Measurements from ENCODE around the gene ING5. TPM values are rescaled to one million over a fixed set of nuclear protein-coding genes. Genes with fewer than 3 reads are reported as not detected.
"Not testable (repeated sequence)": the region's sequence is repeated elsewhere in the genome, so short reads cannot be mapped to it uniquely, and the experiment has no call there.

ING5 gene
- total RNA-seq, 2 donors from 2014 or later, result 21.9 to 32.7 TPM

DNA sequence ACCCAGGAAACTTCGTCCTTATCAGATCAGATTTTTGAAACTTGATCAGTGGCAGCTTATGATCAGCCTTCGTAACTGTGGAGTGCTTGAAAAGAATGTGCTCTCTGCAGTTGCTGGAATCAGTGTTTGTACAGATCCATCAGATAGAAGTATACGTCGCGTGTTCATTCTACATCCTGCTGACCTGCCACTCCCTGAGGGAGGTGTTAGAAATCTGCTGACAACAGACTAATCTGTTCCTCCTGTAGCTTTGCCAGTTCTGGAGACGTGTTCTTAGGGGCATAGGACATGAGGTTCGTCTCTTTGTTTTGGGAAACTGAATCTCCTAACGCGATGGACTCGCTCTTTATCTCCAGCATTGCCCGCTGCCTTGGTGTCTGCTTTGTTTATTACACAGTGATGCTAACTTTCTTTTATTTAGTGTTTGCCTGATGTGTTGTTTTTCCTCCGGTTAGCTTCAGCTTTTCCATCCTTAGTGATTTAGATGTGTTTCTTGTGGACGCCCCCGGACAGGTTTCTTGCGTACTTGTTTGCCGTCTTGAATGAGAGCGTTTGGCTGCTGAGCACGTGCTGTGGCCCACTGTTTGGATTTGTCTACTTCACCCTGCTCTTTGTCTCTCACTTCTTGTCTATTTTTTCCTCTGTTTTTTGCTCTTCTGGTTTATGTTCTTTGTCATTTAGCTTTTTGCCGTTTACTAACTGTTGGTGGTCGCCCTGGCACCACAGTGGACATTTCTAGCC, 57.4 kb downstream of the ING5 start:
- no peak for TF ChIP-seq CTCF (IDR thresholded peaks at IDR 0.05)
- Histone ChIP-seq H3K27ac (no peak overlapping the region), H3K27me3 (no peaks in the 10 kb centered on the region), H3K4me1 (no peaks in the 10 kb centered on the region), H3K4me3 (no peak overlapping the region), H3K36me3 (peaks cover 27% of the 10 kb centered on the region), H3K9me3 (no peaks in the 10 kb centered on the region)
- DNase-seq (ENCODE audit: low spot score), result no peak

DNA sequence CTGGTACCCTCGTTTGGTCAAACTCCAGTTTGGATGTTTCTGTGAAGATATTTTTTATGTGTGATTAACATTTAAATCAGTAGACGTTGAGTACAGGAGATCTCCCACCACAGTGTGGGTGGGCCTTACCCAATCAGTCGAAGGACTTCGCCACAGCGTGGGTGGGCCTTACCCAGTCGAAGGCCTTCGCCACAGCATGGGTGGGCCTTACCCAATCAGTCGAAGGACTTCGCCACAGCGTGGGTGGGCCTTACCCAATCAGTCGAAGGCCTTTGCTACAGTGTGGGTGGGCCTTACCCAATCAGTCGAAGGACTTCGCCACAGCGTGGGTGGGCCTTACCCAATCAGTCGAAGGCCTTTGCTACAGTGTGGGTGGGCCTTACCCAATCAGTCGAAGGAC, 58.1 kb downstream of the ING5 start:
- H3K36me3 ChIP-seq, result peaks cover 22% of the 10 kb centered on the region
- not testable (repeated sequence) for H3K9me3 ChIP-seq; DNase-seq (ENCODE audit: low spot score); H3K4me1 ChIP-seq; H3K27me3 ChIP-seq; H3K27ac ChIP-seq; H3K4me3 ChIP-seq

DNA sequence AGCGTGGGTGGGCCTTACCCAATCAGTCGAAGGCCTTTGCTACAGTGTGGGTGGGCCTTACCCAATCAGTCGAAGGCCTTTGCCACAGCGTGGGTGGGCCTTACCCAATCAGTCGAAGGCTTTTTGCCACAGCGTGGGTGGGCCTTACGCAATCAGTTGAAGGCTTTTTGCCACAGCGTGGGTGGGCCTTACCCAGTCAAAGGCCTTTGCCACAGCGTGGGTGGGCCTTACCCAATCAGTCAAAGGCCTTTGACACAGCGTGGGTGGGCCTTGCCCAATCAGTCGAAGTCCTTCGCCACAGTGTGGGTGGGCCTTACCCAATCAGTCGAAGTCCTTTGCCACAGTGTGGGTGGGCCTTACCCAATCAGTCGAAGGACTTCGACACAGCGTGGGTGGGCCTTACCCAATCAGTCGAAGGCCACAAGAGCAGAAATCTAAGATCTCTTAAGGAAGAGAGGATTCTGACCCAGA, 58.5 kb downstream of the ING5 start:
- DNase-seq (ENCODE audit: low spot score), result no peak
- Histone ChIP-seq H3K4me1 (no peaks in the 10 kb centered on the region), H3K4me3 (no peak overlapping the region), H3K36me3 (peaks cover 17% of the 10 kb centered on the region), H3K9me3 (no peaks in the 10 kb centered on the region), H3K27ac (no peak overlapping the region), H3K27me3 (no peaks in the 10 kb centered on the region)
- TF ChIP-seq CTCF (IDR thresholded peaks at IDR 0.05), result no peak

GRCh38 chr2:241762321-241762932, 60.6 kb downstream of the ING5 start:
- H3K36me3 ChIP-seq, result no peaks in the 10 kb centered on the region
- no peak overlapping the region for H3K27ac ChIP-seq
- DNase-seq (ENCODE audit: low spot score), result no peak
- no peaks in the 10 kb centered on the region for H3K27me3 ChIP-seq
- no peak overlapping the region for H3K4me3 ChIP-seq
- no peak for TF ChIP-seq CTCF (IDR thresholded peaks at IDR 0.05)
- no peaks in the 10 kb centered on the region for H3K4me1 ChIP-seq
- no peaks in the 10 kb centered on the region for H3K9me3 ChIP-seq

DNA sequence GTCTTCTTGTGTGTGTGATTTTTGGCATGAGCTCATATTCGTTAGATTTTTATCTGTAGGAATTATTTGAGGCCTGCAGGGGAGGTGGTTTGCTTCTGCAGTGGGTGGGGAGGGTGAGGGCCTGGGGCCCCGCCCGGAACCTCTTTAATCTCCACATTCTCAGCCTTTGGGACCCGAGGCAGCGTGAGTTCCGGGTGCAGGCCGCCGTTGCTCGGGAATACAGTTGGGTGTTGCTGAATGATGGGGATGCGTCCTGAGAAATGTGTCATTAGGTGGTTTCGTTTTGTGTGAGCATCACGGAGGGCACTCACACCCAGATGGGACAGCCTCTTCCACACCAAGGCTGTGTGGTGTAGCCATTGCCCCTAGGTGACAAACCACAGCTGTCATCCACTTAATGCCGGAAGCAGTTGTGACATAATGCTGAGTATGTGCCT, 61.1 kb downstream of the ING5 start:
- no peaks in the 10 kb centered on the region for H3K27me3 ChIP-seq
- no peaks in the 10 kb centered on the region for H3K4me1 ChIP-seq
- H3K36me3 ChIP-seq, result no peaks in the 10 kb centered on the region
- H3K9me3 ChIP-seq, result no peaks in the 10 kb centered on the region
- H3K4me3 ChIP-seq, result no peak overlapping the region
- DNase-seq (ENCODE audit: low spot score), result no peak
- TF ChIP-seq CTCF (IDR thresholded peaks at IDR 0.05), result no peak
- no peak overlapping the region for H3K27ac ChIP-seq

GRCh38 chr2:241763551-241764274, 61.9 kb downstream of the ING5 start:
- DNase-seq (ENCODE audit: low spot score), result no peak

More at GRCh38 chr2:241763551-241764274, 61.9 kb downstream of the ING5 start:
- no peak for TF ChIP-seq CTCF (IDR thresholded peaks at IDR 0.05)
- Histone ChIP-seq H3K4me1 (no peaks in the 10 kb centered on the region), H3K9me3 (no peaks in the 10 kb centered on the region), H3K27me3 (no peaks in the 10 kb centered on the region), H3K27ac (no peak overlapping the region), H3K4me3 (no peak overlapping the region), H3K36me3 (no peaks in the 10 kb centered on the region)
